Stimulated activated CD8-positive, alpha-beta memory T cell treated with anti-CD3 and anti-CD28 coated beads, Interleukin-4, amount 100 ng/mL, for 1 hour (primary cell): Measurements from ENCODE around the gene NACC2.

ENCODE experiments used
- DNase-seq, 2 donors: peaks; one replicate each; pipeline ENCODE4 v3.0.0-alpha.2; 2020; ENCODE audit warnings: low read depth in 2 of 2, low spot score in 1 of 2

The NACC2 gene

DNA sequence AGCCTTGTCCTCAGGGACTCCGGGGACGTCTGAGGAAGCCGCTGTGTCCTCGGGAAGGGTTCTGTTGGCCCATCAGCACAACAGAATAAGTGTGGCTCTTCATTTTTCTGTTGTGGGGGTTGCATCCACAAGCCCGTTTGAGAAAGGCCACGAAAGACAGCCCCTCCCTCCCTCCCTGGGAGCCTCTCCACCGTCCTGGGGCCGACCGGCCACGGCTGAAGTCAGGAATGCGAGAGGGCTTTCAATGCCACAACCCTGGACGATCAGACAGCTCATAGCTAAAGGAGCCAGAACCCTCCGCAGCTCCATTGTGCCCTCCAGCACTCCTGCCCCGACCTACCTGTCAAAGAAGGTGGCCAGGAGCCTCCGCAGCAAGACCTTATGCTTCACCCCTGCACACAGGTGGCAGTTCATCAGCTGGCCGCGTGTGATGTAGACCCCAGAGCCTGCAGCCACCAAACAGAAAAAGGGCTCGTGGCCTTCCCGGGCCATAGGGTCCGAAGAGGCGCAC, 81.5 kb downstream of the NACC2 start:
- no peak for DNase-seq

DNA sequence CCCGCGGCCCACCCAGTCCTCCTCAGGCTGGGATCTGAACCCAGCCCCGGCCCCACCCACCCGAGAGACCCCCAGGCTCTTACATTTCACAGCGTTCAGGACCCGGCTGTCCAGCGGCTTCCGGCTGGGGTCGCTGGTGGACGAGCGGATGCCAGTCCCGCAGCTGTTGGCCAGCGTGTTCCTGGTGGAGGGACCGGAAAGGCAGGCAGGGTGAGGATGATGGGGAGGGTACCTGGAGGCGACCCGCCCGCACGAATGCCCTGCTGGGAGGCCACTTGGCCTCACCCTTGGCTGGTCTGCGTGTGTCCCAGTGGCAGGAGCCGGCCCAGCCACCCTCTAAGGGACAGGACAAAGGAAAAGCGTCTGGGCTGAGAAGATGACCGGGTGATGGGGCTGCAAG, 82.0 kb downstream of the NACC2 start:
- DNase-seq = no peak

DNA sequence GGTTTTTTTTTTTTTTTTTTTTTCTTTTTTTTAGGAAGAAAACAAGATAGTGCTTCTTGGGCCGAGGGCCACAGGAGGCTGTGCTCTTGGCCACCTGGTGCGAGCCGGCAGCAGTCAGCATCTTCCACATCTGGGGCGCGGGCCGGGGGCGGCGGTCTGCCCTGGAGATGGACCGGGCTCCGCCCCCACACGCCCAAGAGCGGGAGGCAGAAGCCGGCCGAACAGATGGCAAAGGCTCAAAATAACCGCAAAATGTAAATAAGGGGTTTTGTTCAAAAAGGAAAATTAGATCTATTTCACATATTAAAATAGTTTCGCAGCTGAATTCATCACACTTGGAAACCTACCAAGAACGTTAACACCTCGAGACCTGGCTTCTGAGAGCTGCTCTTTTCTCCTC, 82.4 kb downstream of the NACC2 start:
- DNase-seq = no peak

DNA sequence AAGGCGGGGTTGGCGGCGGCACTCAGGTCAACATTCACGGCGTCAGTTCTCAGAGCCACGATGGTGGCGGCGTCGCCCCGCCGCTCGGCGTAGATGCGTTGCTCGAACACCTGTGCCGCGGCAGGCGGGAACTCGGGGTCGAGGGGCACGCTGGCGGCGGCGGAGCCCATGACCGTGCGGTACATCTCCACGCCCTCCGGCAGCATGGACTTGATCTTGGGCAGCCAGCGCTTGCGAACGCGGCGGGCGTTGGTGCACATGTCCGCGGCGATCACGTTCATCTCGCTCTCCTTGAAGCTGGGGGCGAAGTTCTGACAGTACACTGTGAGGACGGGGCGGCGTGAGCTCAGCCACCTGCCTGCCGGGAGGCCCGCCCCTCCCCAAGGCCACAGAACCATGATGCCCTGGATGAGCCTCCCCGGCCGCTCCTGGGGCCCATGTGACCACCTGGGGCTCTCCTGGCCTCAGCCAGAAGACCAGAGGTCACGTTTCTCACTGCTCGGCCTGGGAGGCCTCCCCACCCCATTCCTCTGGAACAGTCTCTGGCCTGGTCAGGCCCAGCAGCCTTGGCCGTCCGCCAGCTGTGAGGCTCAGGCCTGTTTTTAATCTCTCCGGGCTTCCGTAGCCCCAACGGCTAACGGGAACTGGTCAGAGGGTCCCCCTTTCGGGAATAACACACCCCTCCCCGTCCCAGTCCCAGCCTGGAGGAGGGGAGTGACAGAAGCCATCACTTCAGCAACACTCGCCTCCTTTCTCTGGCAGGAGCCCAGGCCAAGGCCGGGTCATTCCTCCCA, 83.2 kb downstream of the NACC2 start:
- no peak for DNase-seq

DNA sequence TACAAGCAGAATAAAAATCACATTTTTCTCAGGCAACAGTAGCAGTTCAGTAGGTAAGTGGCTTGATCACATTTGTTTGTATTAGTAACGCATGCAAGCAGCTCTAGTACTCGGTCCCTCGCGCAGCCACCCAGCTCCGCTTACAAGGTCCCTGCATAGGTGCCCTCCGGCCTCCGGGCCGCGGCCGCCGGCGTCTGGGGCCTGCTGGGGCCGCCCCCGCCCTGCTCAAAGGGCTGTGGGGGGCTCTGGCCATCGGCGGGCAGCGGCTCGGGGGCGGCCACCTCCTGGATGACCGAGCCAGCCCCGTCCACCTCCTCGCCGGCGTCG, 83.8 kb downstream of the NACC2 start:
- no peak for DNase-seq

DNA sequence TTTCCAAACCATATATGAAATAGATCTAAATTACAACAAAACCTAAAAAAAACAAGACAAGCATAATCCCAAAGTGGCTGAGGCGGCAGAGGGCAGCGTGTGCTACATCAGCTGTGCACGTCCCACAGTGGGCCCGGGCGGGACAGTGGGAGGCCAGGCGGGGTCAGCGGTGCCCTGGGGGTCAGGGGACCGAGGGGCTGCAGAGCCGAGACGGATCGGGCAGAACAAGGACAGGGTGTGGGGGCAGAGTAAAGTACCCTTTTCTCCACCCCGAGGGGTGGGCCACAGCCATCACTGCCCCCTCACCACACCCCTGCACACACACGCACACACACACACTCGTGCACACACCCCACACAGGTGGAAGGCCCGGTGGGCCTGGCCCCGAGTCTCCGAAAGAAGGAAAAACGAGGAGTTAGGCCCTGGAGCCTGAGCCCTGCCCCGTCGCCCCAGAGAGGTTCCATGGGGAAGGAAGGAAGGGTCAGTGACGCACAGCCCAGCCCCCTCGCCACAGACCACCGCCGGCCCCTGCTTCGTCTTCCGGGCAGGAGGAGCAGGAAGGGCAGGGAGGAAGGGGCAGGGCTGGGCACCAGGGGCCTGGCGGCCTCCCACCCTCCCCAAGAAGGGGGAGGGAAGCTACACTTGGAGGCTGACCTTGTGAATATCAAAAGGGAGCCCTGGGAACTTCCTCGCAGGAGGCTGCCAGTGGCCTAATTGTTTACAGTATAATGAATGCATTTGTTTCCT, 84.3 kb downstream of the NACC2 start:
- DNase-seq = no peak

DNA sequence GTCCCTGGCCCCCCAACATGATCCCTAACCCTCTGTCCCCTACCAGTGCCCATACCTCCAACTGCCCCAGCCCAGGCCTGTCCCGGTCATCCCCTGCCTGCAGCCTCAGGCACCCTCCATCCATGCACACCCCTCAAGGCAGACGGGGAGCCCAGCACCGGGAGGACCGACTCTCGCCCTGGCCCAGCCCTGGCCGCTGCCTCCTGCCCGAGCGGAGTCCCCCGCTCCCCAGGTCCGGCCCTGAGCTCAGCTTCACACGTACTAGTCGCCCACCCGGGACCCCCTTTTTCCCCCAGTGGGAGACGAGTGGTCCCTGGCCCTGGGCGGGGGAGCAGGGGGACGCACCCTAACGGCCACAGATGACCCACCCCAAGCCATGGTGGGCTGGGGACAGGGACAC, 84.9 kb downstream of the NACC2 start:
- DNase-seq = no peak

DNA sequence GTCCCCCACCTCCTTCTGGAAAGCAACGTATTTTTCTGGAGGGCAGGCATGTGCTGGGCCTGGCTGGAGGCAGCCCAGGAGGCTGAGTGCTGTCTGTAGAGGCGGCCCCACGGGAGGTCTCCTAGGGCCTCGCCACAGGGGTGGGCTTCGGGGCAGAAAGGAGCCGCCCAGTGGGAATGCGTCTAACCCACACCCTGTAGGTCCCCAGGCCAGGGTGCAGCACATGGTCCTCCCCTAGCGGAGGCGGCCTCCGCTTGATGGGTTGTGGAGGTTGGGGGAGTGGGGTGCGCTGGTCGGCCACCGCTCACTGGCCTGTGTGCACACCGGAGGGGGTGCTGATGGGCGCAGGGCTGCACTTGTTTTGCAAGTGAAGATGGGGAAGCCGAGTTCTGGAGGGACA, 85.6 kb downstream of the NACC2 start:
- DNase-seq = no peak

DNA sequence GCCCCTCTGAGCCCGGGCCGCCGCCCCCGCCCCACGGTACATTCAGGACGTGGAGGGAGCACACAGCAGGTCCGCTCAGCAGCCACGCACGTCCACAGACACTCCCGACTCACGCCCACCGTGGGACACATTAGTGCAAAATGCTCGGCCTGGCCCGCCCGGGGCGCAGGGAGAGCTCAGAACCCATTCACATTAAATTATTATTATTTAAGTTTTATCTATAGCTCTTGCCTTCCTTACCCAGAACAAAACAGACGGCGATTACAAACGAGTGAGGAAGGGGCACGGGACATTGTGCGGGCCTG, 86.4 kb downstream of the NACC2 start:
- DNase-seq = no peak

DNA sequence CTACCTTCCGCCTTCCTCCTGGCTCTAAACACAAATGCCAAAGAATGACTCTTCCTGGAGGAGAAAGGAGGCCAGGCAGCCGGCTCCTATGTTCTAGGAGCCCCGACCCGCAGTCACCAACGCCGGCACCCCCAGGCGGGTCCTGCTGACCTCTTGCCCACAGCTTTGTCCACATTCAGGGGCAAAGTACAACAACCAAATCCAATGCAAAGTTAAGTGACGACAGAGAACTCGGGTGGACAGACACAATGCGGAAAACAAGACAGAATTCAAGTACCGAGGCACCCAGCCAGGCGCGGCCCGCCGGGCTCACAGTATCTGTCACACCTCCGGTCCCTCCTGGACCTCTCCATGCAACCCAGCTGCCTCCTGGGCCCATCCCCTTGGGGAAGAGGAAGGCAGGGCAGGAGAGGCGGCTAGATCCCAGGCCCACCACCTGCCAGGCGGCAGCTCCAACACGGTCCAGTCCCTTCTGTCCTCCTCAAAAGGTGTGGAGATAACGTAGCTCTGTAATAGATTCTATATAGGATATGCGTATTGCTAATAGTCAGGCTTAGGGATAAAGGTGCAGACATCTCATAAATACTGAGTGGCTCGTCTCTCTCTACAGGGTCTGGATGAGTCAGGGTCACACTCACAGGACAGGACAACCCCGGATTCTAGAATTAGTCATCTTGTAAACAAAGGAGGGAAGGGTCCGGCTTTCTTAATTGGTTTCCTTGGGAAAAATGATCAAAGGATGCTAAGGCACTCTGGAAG, 87.0 kb downstream of the NACC2 start:
- DNase-seq = no peak

DNA sequence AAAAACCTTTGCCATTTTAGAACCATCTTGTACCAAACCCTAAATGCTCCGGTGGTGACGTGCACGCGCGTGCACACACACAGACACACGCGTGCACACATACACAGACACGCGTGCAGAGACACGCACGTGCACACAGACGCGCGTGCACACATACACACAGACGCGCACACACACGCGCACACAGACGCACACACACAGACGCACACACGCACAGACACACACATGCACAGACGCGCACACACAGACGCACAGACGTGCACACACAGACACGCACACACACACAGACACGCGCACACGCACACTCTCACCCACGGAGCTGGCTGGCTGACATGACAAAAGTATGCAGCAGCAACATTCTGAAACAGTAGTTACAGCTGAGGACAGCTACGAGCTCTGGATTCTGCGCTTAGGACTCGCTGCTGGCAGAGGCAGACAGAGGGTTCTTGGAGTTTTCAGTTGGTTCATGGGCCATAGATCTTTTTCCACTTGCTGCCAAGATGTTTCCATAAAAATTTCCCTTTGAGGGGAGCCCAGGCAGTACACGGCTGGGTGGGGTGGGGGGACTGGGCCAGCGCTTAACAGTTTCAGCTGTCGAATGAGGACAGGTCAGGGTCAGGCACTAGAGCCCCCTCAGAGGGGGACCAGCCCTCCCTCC, 87.7 kb downstream of the NACC2 start:
- no peak for DNase-seq

DNA sequence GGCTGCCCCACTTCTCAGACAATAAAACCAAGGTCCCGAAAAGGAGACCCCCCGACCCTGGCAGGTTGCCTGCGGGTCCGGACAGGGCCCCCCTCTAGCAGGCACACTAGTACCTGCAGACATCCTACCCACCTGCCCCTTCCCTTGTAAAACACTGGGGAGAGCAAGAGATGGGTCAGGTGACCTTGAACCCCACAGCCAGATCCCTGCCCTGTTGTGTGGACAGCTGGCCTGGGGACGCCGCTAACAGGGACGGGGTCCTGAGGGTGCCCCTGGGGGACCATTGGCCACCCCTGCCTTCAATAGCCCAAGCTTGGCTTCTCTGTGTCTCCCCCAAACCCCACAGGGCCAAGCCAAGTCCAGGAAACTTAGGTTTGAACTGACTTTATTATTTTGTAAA, 88.9 kb downstream of the NACC2 start:
- no peak for DNase-seq

DNA sequence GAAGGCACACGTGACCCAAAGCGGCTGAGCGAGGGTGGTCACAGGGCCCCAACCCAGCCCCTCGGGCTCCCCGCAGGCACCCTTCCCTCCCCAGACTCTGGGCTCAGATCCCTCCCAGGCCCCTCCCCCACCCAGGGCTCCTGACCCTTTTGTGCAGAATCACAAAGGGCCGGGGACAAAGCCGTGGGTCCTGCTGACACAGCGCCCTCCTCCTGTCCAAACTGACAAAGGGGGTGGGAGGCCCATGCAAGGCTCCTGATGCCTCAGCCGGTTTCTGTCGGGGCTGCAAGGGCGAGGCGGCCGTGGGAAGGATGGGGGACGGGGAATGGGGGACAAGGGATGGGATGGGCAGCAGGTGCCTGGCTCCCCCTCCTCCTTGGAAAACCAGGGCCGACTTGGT, 90.4 kb downstream of the NACC2 start:
- DNase-seq = no peak

DNA sequence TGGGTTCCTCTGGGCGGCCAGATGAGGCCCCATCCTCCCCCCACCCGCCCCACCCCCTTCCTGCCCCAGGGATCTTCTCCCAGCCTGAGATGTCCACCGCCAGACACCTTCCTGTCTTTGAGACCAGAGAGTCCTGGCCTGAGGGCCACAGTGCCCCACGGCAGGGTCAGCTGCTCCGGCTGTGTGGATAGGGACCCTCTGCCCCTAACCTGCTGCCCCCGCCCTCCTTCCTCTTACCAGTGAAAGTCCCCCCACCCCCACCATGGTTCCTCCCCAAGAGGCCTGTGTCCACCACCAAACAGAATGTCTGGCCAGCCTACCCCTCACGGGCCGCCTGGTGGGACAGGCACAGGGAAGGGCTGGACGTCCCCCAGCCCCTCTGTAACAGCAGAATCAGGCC, 90.9 kb downstream of the NACC2 start:
- DNase-seq = no peak

DNA sequence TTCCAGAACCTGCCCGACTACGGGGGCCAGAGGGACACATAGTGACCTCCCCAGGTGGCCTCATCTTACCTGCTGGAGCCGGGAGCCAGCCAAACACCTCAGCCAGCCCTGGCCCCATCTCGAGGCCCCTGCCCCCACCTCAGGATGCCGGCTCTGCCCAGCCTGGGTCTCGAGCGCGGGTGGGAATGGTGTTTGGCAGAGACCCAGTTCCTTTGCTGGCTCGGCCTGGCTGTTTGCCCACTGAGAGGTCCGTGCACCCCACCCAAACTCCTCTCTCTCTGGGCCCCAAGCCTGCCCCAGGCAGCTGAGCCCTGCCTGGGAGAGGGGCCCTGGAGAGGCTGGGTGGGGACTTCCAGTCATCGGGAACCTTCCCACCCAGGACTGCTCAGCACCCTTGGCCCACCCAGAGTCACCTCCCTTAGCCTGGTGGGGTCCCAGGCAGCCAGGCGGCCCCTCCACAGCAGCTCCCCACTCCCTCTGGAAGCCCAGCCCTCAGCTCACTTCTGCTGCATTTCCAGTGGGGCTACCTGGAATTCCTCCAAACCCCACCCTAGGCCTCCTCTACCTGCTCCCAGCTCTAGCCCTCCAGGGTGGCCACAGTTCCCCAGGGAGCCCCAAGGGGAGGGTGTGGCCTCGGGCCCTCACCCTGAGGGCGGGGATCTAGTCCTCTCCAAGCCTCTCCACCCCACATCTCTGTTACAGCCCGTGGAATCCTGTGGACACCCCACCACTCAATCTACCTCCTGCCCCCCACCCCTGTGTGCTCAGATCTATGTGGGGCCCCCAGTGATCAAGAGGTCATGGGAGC, 91.5 kb downstream of the NACC2 start:
- DNase-seq = no peak

DNA sequence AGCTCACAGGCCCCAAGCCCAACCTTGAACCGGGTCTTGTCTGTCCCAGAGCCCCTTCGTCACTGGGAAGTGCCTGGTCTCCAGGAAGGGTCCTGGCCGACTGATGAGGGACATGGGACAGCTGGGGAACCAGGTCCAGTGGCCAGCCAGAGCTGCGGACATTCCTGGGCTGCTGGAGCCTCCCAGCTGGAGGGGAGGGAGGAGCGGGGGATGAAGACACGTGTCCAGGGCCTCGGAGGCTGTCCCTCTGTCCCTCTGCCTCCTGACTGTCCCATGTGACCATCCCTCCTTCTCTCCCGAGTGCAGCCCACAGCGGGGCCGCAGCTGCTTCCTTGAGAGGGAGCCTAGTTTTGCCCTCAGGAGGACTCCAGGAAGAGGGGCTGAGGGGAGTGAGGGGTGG, 92.2 kb downstream of the NACC2 start:
- no peak for DNase-seq

DNA sequence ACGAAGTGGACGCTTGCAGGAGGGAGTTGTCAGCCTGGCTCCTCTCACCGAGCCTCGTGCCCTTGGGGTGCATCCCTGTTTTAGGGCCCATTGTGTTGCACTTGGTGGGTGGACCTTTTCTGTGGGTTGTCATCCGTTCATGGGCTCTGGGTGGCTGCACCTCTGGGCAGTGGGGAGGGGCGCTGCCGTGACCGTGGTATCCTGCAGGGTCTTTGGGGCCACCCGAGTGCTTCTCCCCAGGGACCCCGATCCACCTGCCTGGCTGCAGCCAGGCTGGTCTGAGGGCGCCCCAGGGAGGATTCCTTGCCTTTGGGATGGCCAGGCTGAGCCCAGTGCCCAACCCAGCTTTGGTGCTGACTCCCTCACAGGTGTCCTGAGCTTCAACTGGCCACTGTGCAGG, 92.9 kb downstream of the NACC2 start:
- DNase-seq = no peak

DNA sequence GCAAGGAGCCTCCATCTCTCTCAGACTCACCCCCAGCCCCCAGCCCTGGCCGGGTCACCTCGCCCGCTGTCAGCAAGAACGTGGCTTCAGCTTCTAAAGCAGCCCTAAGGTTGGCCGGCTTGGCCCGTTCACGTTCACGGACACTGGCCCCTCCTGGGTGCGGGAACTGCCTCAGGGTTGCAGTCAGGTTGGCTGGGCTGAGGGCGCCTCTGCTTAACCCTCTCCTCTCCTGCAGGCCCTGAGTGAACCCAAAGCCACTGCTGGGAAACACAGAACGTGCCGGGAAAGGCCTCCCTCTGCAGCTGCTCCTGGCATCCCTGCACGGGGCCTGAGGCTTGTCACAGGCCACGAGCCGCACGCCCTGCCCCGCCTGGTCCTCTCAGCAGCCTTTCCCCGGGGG, 93.9 kb downstream of the NACC2 start:
- no peak for DNase-seq

DNA sequence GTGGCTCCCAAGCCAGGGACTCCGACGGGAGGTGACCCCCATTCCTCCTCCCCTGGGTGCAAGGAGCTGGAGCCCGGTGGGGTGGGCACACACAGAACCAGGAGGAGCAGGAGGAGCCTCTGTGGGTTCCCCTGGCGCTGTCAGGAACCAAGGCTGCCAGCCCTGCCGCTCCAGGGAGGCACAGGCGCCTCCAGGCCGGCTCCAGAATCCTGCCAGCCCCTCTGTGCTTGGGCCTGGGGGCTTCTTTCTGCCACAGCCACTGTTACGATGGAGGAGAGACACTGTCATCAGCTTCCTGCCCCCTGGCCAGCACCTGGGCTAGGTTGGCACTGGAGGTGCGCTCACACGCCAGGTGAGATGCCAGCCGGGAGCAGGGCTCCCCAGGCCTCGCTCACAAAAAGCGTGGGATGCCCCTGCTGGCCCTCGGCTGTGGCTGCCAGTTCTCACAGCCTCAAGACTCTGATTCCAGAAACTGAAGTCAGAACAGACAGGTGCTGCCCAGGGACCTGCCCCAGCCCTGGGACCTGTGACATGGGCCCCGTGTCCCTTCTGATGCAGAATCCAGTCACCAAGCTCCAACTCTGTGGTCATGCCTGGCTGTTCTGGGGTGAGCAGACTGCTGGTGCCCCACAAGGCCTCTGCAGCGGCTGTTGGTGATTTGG, 96.5 kb downstream of the NACC2 start:
- DNase-seq = no peak

DNA sequence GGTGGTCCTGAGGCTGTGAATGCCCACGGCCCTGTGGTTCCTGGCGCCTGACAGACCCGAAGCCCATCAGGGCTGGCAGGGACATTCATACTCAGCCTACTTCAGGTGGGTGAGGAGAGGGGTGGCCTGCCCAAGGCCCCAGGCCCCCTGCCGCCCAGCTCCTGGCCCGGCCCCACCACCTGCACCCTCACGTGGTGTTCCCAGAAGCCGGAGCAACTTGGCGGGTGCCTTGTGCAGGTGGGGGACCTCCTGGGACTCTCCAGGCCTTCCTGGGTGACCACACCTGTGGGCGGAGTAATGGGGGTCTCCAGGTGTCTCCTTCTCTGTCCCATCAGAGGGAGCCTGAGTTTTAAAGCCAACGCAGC, 97.1 kb downstream of the NACC2 start:
- no peak for DNase-seq
